ENCODE results near the gene KCNMA1. TPM values are rescaled to one million over a fixed set of nuclear protein-coding genes. Genes with fewer than 3 reads are reported as not detected.

KCNMA1 gene
- total RNA-seq, 1 donor from 2014 or later: 44.0 TPM

DNA sequence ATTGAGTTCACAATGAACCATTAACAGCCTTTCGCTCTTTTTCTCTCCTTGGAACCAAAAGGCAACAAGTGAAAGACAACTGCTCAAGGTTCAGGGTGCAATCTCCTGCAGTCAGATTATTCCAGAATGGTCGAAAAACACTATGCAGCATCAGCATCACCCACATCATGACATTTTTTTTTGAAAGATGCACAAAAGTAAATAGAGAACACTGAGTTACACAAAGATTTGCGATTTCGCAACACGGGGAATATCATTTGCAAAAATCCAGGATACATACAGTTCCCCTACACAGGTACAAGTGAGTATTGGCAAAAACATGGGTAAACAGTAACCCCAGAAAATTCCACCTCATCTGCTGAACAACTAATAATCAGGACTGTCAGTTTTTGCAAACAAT, 611.5 kb downstream of the KCNMA1 start:
- ATAC-seq (no peak), DNase-seq (ENCODE audit: low spot score) (no peak)

DNA sequence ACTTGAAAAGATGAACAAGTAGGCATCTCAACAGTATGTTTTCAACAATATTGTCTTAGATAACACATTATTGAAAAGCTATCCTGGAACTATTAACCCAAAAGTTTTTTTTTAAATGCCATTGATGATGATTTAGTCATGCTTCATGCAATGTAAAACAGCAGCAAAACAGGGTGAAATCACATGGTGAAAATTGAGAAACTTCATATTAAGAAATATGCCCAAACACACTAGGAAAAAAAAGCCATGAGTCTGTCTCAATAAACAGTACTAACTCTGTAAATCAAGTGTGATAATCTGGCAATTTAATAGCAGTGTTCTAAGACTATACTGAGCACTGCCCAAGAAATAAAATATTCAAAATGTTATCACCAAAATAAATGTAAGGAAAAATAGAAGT, 613.1 kb downstream of the KCNMA1 start:
- DNase-seq (ENCODE audit: low spot score): no peak

DNA sequence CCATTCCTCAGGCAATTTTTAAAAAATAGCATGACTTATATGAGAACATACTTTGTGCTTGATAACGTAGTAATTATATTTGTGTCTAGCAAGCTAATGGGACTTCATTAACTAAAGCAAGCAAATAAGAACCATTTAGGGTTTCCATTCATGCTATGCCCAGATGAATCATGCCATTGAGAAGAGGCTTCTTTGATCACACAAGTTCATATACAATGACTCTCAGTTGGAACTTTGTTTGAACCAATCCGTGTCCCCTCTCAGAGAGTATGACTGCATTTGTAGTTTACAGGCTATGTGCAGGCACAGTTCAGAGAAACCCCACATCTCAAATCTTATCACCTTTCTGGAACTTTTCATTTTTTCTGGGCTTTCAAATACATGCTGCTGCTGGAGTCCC, 614.2 kb downstream of the KCNMA1 start:
- DNase-seq (ENCODE audit: low spot score) (no peak), ATAC-seq (no peak)

More for the DNA sequence above, 613.1 kb downstream of the KCNMA1 start:
- no peak for ATAC-seq

DNA sequence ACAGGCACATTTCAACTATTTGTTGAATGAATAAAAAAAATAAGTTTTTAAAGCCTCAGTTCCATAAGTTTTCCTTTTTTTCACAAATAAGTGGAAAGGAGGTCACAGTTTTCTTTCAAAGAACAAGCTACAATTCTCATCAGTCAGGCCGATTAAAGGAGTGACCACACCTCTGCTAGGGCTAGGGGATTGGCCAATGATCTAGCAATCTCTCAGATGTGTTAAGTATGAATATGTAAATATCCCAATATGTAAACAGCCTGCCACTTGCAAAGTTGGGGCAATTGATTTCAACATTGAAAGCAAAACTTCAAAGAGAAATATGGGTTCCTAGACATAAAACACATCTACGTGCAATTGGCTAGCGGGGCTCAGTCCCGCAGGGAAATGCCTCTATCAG, 614.9 kb downstream of the KCNMA1 start:
- no peak for DNase-seq (ENCODE audit: low spot score)
- ATAC-seq: no peak

DNA sequence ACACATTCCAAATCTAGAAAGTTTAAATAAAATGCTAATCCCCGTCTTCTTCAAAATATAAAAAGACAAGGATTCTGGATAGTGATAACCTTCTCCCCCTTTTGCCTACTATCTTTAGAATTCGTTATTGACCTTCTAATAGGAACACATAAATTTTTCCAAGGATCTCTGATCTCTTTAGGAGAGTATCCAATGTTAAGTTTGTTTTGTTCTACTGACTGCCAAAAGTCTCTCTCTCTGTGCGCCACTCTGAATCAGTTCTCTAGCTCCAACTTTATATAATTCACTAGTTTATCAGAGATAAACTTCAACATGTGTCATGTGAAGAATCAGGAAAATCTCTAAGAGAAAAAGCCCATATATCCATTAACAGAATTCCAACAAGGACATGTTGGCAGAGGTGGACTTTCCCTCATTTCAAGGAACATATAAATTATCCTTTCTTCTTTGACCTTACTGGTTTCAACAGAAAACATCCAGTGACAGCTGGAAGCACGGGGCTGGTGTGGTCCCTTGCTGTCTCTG, 615.6 kb downstream of the KCNMA1 start:
- ATAC-seq (peak; percentile 85), DNase-seq (ENCODE audit: low spot score) (no peak)

- ATAC-seq: peak; percentile 58
- DNase-seq (ENCODE audit: low spot score): no peak
Measured at GRCh38 chr10:77020426-77021040, 617.1 kb downstream of the KCNMA1 start.

GRCh38 chr10:77016855-77017254, 620.8 kb downstream of the KCNMA1 start:
- no peak for DNase-seq (ENCODE audit: low spot score)
- ATAC-seq: no peak

DNA sequence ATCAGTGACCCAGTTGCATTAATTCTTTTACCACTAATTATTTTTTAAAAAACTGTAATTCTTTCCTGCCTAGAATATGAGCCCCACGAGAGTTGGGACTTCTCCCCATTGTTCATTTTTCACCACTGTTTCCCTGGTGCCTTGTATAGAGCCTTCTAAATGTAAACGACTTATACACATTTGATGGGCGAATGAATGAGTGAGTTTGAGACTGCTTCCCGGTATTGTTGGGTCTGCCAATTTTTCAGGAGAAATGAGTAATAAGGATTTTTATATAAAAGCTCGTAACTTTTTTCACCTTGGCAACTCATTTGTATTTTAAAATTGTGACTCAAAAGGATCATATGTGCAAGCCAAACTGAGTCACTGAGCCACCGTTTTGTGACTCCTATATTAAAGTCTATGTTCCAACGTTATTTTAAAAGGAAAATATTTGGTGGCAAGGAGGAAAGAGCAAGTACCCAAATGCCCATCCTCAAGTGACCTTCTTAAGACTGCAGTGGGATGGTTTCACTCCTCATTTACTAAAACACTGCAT, 621.3 kb downstream of the KCNMA1 start:
- no peak for ATAC-seq
- no peak for DNase-seq (ENCODE audit: low spot score)

DNA sequence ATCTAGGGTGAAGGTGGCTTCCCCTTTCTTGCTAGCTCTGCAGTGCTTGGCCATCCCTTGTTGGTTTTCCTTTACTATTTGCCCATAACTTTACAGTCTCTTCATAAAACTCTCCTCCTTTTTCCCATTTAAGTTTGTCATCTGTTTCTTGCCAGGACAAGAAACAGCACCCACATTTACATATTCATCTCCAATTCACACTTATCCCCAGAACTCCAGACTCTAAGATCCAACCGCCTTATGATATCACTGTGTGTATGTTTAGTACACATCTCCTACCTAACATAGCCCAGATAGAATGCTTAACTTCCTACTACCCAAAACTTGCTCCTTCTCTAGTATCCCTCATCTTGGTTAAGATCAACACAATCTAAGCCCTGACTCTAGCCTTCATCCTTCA, 622.2 kb downstream of the KCNMA1 start:
- DNase-seq (ENCODE audit: low spot score): no peak
- ATAC-seq: no peak

- DNase-seq (ENCODE audit: low spot score): no peak
- ATAC-seq: peak; percentile 65
Measured at GRCh38 chr10:77012812-77013500, 624.7 kb downstream of the KCNMA1 start.

DNA sequence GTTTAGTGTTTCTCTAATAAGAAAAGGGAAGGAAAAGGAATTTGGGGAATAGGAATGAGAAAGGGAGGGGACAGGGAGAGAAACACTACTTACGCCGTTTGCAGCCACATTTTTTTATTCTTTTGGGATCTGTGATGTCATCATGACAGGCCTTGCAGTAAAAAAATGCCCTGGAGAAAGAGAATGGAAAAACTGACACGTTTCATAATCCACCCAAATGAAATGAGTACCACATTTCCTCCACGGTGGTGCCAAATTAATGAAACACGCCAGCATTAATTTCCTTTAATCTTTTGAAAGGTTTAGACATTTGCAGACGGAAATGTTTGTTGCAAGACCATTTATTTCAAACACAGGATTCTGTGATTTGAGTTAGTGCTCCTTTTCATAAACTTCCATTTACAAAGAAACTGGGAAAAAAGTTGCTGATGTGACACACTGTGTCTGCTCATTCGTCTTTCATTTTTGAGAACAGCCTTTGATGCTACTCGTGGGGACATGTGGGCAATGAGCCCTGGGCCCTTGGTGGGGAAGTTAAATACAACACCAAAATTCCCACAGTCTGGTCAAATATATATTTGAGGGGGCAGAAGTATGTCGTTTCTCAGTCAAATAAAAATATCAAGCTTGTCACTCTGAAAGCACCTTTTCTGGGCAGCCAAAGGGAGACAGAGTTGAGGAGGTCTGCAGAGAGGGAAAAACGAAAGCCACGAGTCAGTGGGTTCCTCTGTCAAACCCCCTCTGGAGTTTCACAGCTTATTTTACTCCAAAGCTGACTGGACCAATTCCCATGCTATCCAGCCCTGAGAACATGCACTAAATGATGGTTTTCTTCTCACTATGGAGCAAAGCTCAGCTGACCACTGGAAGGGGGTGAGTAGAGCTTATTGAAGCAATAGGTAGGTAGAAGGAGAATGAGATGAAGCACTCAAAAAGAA, 625.5 kb downstream of the KCNMA1 start:
- no peak for DNase-seq (ENCODE audit: low spot score)
- no peak for ATAC-seq

DNA sequence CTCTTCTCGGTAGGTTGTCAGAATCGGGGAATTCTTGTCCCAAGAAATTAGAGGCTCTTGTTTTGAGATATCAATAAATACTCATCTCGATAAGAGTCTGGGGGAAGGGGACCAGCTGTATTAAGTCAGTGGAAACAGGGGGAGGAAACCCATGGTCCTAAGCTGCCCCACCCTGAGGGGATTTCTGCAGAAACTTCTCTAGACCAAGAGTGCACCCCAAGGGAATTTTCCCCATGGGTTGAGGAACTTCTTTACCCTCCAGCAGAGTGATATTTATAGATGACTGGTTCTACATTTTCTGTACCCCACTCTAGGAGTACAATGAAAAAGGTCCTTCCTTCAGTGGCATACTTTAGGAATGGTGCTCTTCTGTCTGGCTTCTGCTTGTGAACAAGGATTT, 627.2 kb downstream of the KCNMA1 start:
- no peak for ATAC-seq
- DNase-seq (ENCODE audit: low spot score): no peak

DNA sequence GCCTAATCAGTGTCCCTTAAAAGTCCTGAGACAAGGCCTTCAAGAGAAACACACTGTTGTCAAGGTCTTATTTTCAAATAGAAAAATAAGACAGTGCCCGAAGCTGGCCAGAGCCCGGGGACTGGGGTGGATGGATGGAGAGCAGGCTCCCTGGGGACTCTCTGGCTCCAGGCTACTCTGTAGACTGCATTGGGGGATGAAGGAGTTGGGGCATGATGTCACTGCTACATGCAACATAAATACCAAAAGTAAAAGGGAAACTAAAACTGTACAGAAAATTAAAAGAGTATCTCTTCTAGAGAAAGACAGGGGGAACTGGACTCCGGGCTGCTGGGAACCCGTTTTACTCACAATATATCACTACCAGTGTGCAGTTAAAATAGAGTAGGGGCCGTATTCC, 629.8 kb downstream of the KCNMA1 start:
- DNase-seq (ENCODE audit: low spot score) (no peak), ATAC-seq (no peak)

- ATAC-seq (no peak), DNase-seq (ENCODE audit: low spot score) (no peak)
Measured at GRCh38 chr10:77006836-77007511, 630.6 kb downstream of the KCNMA1 start.

DNA sequence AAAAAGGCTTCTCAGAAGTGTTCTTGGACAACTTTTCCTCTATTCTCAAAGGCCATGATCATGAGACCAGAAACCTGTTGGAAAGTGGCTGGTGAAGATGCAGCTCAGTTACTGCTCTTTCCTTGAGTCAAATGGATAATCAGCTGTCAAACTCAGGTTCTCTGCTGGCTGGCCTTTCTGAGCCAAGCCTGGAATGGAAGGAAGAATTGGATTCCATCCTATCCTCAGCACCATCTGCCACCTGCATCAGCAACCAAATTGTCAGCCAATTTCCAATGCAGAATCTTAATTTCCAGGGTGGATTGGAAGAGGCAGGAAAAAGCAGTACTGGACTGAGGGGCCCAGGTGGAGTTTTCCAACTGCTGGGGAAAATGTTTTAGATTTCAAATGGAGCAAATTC, 631.7 kb downstream of the KCNMA1 start:
- ATAC-seq (no peak), DNase-seq (ENCODE audit: low spot score) (no peak)

GRCh38 chr10:77004917-77005564, 632.6 kb downstream of the KCNMA1 start:
- no peak for DNase-seq (ENCODE audit: low spot score)
- peak; percentile 93 for ATAC-seq

- ATAC-seq: no peak
Measured at GRCh38 chr10:77002872-77003271, 634.7 kb downstream of the KCNMA1 start.

DNA sequence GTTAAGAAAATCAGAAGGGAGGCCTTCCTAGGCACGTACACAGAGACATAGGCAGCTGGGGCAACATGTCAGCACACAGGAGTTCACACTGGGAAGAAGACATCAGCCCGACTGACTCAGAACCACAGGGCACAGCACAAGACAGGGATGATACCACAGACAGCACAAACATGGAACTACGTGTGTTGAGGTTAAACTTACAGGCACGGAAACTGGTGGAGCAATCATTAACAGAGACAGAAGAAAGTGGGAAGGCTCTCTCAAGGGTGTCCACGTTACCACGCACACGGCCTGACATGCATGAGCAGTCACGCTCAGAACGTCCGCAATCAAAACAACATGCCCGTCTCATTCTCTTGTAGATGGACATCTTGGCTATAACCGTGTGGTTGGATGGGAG, 636.4 kb downstream of the KCNMA1 start:
- DNase-seq (ENCODE audit: low spot score) (no peak), ATAC-seq (no peak)

More at GRCh38 chr10:77002872-77003271, 634.7 kb downstream of the KCNMA1 start:
- no peak for DNase-seq (ENCODE audit: low spot score)

DNA sequence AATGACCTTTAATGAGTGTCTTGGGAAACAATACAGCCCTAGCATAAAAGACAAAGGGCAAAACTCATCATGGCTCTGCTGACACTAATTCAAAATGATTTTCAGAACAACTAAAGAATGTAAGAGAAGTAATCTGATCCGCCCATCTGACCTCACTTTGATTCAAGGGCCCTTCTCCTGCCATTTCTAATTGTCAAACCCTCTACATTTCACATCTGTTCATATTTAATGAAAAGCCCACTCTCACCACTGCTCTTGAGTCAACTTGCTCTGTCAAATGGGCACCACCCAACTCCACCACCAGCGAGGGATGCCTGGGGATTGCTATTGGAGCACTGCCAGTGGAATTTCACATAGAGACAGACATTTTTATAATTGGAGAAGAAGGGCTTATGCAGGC, 639.2 kb downstream of the KCNMA1 start:
- DNase-seq (ENCODE audit: low spot score) (no peak), ATAC-seq (no peak)

GRCh38 chr10:76997631-76998030, 640.0 kb downstream of the KCNMA1 start:
- DNase-seq (ENCODE audit: low spot score) (no peak), ATAC-seq (no peak)
